Mesothelial cell of epicardium (in vitro differentiated cells): ENCODE measurements around the gene NRF1. TPM values are rescaled to one million over a fixed set of nuclear protein-coding genes. Genes with fewer than 3 reads are reported as not detected.

Experiments
- DNase-seq, 2 experiments: peaks; one replicate each; pipeline ENCODE4 v3.0.0; 2021; ENCODE audit warnings: low spot score in 2 of 2; ENCODE audit not compliant: unreplicated experiment in 2 of 2
- H3K27ac Mint-ChIP-seq: 2 replicates; pipeline ENCODE4 v1.8.0; 2021; ENCODE audit warnings: mixed read lengths
- H3K27me3 Mint-ChIP-seq: 2 replicates; pipeline ENCODE4 v1.8.0; 2021; ENCODE audit warnings: low read depth, mixed read lengths
- H3K36me3 Mint-ChIP-seq: 2 replicates; pipeline ENCODE4 v1.8.0; 2021; ENCODE audit warnings: mixed read lengths
- H3K4me1 Mint-ChIP-seq: 2 replicates; pipeline ENCODE4 v1.8.0; 2021; ENCODE audit warnings: mixed read lengths
- H3K4me3 Mint-ChIP-seq: 2 replicates; pipeline ENCODE4 v1.8.0; 2021; ENCODE audit warnings: mild to moderate bottlenecking, moderate library complexity, mixed read lengths
- H3K9me3 Mint-ChIP-seq: 2 replicates; pipeline ENCODE4 v1.8.0; 2021; ENCODE audit warnings: mixed read lengths
- total RNA-seq: library from RNA; stranded (reverse); gene quantifications from 3 replicates; pipeline ENCODE4 v1.2.1, GENCODE V29; 2021
- TF ChIP-seq, protein P1 (sequence below): fragments of 200-600 bp; sonication (generic); IDR thresholded peaks from one replicate; pipeline ENCODE4 v1.5.0; 2021; ENCODE audit warnings: antibody characterized with exemption; ENCODE audit not compliant: unreplicated experiment

Gene NRF1
- total RNA-seq, 1 donor from 2014 or later, result 26.3 TPM

DNA sequence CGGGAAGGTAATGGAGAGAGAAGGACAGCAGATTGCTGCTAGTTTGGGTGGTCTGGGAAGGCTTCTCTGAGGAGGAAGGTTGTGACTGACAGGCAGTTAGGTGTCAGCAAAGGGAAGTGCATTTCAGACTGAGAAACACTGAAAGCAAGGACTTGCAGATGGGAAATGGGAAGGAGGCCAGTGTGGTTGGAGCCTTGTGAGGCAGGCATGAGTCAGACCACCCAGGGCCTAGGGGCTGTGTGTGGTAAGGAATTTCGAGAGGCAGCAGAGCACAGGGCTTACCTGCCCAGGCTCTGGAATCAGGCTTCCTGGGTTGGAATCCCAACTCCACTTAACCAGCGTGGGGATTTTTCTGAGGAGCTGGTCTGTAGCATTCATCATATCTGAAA is 53.5 kb downstream of the NRF1 start:
- no peak for DNase-seq
- Mint-ChIP-seq H3K4me3 (no peak overlapping the region), H3K9me3 (peaks cover 19% of the 10 kb centered on the region), H3K4me1 (peaks cover 3% of the 10 kb centered on the region), H3K36me3 (peaks cover 37% of the 10 kb centered on the region), H3K27me3 (no peaks in the 10 kb centered on the region), H3K27ac (peak overlapping the region; percentile 35)
- TF ChIP-seq, protein P1, sequence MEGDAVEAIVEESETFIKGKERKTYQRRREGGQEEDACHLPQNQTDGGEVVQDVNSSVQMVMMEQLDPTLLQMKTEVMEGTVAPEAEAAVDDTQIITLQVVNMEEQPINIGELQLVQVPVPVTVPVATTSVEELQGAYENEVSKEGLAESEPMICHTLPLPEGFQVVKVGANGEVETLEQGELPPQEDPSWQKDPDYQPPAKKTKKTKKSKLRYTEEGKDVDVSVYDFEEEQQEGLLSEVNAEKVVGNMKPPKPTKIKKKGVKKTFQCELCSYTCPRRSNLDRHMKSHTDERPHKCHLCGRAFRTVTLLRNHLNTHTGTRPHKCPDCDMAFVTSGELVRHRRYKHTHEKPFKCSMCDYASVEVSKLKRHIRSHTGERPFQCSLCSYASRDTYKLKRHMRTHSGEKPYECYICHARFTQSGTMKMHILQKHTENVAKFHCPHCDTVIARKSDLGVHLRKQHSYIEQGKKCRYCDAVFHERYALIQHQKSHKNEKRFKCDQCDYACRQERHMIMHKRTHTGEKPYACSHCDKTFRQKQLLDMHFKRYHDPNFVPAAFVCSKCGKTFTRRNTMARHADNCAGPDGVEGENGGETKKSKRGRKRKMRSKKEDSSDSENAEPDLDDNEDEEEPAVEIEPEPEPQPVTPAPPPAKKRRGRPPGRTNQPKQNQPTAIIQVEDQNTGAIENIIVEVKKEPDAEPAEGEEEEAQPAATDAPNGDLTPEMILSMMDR, result no peak

DNA sequence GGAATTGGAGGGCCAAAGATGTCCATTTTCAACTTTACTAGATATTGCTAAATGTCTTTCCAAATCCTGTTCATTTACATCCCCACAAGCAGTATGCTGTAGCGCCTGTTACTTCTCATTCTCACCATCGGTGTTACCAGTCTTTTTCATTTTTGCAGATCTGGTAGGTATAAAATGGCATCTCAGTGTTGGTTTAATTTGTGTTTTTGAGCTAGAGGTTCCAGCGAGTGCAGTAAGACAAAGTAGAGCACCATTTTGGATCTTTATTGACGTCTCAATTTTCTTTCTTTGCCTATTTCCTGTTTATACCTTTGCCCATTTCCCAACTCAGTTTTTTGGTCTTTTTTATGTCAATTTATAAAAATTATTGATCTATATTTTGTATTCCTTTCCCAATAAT is 55.6 kb downstream of the NRF1 start:
- Mint-ChIP-seq H3K4me1 (peaks cover 3% of the 10 kb centered on the region), H3K36me3 (peaks cover 16% of the 10 kb centered on the region), H3K27me3 (no peaks in the 10 kb centered on the region), H3K9me3 (peaks cover 4% of the 10 kb centered on the region), H3K4me3 (no peak overlapping the region), H3K27ac (no peak overlapping the region)
- DNase-seq, result no peak
- TF ChIP-seq, protein P1, result no peak

DNA sequence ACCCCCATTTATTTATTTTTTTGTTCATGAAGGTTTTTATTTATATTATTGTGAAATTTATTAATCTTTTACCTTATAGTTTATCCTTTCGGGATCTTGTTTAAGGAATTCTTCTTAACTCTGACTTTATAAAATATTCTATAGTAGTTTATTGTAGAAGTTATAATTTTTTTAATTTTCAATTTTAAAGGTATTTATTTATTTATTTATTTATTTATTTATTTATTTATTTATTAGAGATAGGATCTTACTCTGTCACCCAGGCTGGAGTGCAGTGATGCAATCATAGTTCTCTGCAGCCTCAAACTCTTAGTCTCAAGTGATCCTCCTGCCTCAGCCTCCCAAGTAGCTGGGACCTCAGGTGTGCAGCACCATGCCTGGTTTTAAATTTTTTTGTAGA is 56.0 kb downstream of the NRF1 start:
- Mint-ChIP-seq H3K9me3 (no peaks in the 10 kb centered on the region), H3K4me3 (no peak overlapping the region), H3K27me3 (no peaks in the 10 kb centered on the region), H3K4me1 (peaks cover 3% of the 10 kb centered on the region), H3K36me3 (peaks cover 13% of the 10 kb centered on the region), H3K27ac (no peak overlapping the region)
- TF ChIP-seq, protein P1, result no peak
- no peak for DNase-seq

DNA sequence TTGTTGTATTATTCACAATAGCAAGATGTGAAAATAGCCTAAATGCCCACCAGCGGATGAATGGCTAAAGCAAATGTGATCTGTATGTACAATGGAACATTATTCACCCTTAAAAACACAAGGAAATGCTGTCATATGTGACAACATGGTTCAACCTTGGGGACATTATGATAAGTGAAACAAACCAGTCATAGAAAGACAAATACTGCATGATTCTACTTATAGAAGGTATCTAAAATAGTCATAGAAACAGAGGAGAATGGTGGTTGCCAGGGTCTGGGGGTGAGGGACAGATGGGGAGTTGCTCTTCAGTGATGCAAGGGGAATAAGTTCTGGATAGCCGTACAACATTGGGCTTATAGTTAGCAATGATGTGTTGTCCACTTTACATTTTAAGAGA is 58.4 kb downstream of the NRF1 start:
- TF ChIP-seq, protein P1, result no peak
- H3K9me3 Mint-ChIP-seq, result peaks cover 4% of the 10 kb centered on the region

DNA sequence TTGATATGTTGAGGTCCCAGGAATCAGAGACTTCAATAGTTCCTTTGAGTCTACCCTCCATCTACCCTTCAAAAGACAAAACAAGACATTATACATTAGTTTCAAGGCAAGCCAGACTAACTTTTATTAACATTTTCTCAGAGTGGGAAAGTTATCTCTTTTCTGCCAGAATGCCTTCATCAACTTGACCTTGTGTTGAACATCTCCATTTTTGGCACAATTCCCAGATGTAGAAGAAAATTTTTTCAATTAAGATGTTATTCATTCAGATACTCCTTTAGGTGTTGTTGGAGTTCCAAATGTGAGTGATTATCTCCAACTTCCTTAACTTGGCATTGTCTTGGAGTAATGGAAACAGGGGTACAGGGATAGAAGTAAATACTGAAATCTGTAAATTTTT is 59.1 kb downstream of the NRF1 start:
- H3K27ac Mint-ChIP-seq, result no peak overlapping the region

More for the DNA sequence above, 58.4 kb downstream of the NRF1 start:
- H3K36me3 Mint-ChIP-seq, result peaks cover 11% of the 10 kb centered on the region
- no peak overlapping the region for H3K4me3 Mint-ChIP-seq
- no peak overlapping the region for H3K27ac Mint-ChIP-seq
- H3K27me3 Mint-ChIP-seq, result no peaks in the 10 kb centered on the region
- peaks cover under 1% of the 10 kb centered on the region for H3K4me1 Mint-ChIP-seq
- no peak for DNase-seq

More for the DNA sequence above, 59.1 kb downstream of the NRF1 start:
- Mint-ChIP-seq H3K9me3 (peaks cover 11% of the 10 kb centered on the region), H3K36me3 (peaks cover 19% of the 10 kb centered on the region), H3K4me1 (no peaks in the 10 kb centered on the region), H3K4me3 (no peak overlapping the region), H3K27me3 (no peaks in the 10 kb centered on the region)
- TF ChIP-seq, protein P1, result no peak
- DNase-seq, result no peak
